ENCODE measurements around the gene DGKQ.

- TF ChIP-seq CTCF (IDR thresholded peaks at IDR 0.05 in 4 of 5, conservative IDR thresholded peaks at IDR 0.05 in 1 of 5), result no peak
- no peak for TF ChIP-seq POLR2A (IDR thresholded peaks at IDR 0.05)
Measured at GRCh38 chr4:925771-926500, 47.4 kb downstream of the DGKQ start.

All from gastrocnemius medialis (tissue), 4 donors.